Prostate gland (tissue), 2 donors: ENCODE results near the gene PSTPIP1. TPM values are rescaled to one million over a fixed set of nuclear protein-coding genes. Genes with fewer than 3 reads are reported as not detected.

Source experiments
- DNase-seq: peaks from one replicate; pipeline ENCODE4 v3.0.0-alpha.2; 2019; ENCODE audit warnings: low spot score
- H3K27ac ChIP-seq, 2 donors: fragments of 200-600 bp; sonication (generic); 2 replicates each; pipeline ENCODE4 v1.5.1; 2017 to 2019
- H3K27me3 ChIP-seq: fragments of 200-600 bp; sonication (generic); replicated peaks from 2 replicates; pipeline ENCODE4 v1.5.1; 2019; ENCODE audit not compliant: insufficient read depth
- H3K36me3 ChIP-seq, 2 donors: fragments of 200-600 bp; sonication (generic); 1 replicate in 1 of 2; 2 replicates in 1 of 2; pipeline versions ENCODE4 v1.5.1 to v1.8.1; 2017 to 2019
- H3K4me1 ChIP-seq: fragments of 200-600 bp; sonication (generic); replicated peaks from 2 replicates; pipeline ENCODE4 v1.5.1; 2019
- H3K4me3 ChIP-seq, 2 donors: fragments of 200-600 bp; sonication (generic); 2 replicates each; pipeline ENCODE4 v1.5.1; 2017 to 2019
- H3K9me3 ChIP-seq: fragments of 200-600 bp; sonication (generic); 2 replicates; pipeline ENCODE4 v1.5.1; 2017
- POLR2A ChIP-seq: fragments of 450-650 bp; IDR thresholded peaks from one replicate; pipeline ENCODE4 v1.6.1; 2016; ENCODE audit warnings: antibody characterized with exemption, mild to moderate bottlenecking
- POLR2AphosphoS5 ChIP-seq: sonication (generic); formaldehyde crosslinking; IDR thresholded peaks from one replicate; pipeline ENCODE4 v1.6.1; 2017; ENCODE audit warnings: antibody characterized with exemption
- WGBS: methylation state at CpG from one replicate; pipeline ENCODE4 v1.1.5; 2018; 5-methylcytosine and 5-hydroxymethylcytosine counted together
- intact Hi-C: fragments of 100-400 bp; cut with DNase I; formaldehyde crosslinking; loops from one replicate; pipeline ENCODE4 v1.14.2; 2022
- total RNA-seq, 2 donors: library from RNA; depleted of rRNA; stranded (reverse); fragments of >200 nt; gene quantifications; one replicate each; pipeline ENCODE4 v1.1.0, GENCODE V29; 2016
- TF ChIP-seq, protein P1 (sequence below), 4 experiments: fragments of 200-600 bp in 2 of 4; fragments of 450-650 bp in 2 of 4; sonication (generic) in 2 of 4; IDR thresholded peaks; 1 replicate in 3 of 4; 2 replicates in 1 of 4; pipeline ENCODE4 v1.5.1; 2016 to 2019; ENCODE audit warnings: antibody characterized with exemption in 4 of 4, mild to moderate bottlenecking in 2 of 4, moderate library complexity in 2 of 4

The PSTPIP1 gene
- total RNA-seq, 2 donors from 2014 or later = 2.1 to 7.0 TPM

GRCh38 chr15:77030048-77030927 lies 35.4 kb downstream of the PSTPIP1 start:
- no peaks in the 10 kb centered on the region for H3K36me3 ChIP-seq
- DNase-seq = no peak
- 70% methylated on average over 22 of the region's 22 CpGs for WGBS
- H3K9me3 ChIP-seq = no peaks in the 10 kb centered on the region
- intact Hi-C loops = no loop called here
- TF ChIP-seq POLR2A (no peak), POLR2AphosphoS5 (no peak)
- TF ChIP-seq, protein P1, sequence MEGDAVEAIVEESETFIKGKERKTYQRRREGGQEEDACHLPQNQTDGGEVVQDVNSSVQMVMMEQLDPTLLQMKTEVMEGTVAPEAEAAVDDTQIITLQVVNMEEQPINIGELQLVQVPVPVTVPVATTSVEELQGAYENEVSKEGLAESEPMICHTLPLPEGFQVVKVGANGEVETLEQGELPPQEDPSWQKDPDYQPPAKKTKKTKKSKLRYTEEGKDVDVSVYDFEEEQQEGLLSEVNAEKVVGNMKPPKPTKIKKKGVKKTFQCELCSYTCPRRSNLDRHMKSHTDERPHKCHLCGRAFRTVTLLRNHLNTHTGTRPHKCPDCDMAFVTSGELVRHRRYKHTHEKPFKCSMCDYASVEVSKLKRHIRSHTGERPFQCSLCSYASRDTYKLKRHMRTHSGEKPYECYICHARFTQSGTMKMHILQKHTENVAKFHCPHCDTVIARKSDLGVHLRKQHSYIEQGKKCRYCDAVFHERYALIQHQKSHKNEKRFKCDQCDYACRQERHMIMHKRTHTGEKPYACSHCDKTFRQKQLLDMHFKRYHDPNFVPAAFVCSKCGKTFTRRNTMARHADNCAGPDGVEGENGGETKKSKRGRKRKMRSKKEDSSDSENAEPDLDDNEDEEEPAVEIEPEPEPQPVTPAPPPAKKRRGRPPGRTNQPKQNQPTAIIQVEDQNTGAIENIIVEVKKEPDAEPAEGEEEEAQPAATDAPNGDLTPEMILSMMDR (IDR thresholded peaks at IDR 0.05) = no peak
- H3K4me3 ChIP-seq = no peak overlapping the region
- no peak overlapping the region for H3K27ac ChIP-seq
- no peaks in the 10 kb centered on the region for H3K4me1 ChIP-seq
- peaks cover 3% of the 10 kb centered on the region for H3K27me3 ChIP-seq

GRCh38 chr15:77030928-77031375 lies 36.0 kb downstream of the PSTPIP1 start:
- no peak overlapping the region for H3K4me3 ChIP-seq
- no peak overlapping the region for H3K27ac ChIP-seq
- no peaks in the 10 kb centered on the region for H3K9me3 ChIP-seq
- DNase-seq = no peak
- H3K27me3 ChIP-seq = peaks cover 3% of the 10 kb centered on the region
- H3K4me1 ChIP-seq = no peaks in the 10 kb centered on the region
- intact Hi-C loops = no loop called here
- TF ChIP-seq POLR2A = no peak
- TF ChIP-seq POLR2AphosphoS5 = no peak
- TF ChIP-seq, protein P1 (IDR thresholded peaks at IDR 0.05) = no peak
- WGBS = 73% methylated on average over 8 of the region's 10 CpGs
- H3K36me3 ChIP-seq = no peaks in the 10 kb centered on the region

DNA sequence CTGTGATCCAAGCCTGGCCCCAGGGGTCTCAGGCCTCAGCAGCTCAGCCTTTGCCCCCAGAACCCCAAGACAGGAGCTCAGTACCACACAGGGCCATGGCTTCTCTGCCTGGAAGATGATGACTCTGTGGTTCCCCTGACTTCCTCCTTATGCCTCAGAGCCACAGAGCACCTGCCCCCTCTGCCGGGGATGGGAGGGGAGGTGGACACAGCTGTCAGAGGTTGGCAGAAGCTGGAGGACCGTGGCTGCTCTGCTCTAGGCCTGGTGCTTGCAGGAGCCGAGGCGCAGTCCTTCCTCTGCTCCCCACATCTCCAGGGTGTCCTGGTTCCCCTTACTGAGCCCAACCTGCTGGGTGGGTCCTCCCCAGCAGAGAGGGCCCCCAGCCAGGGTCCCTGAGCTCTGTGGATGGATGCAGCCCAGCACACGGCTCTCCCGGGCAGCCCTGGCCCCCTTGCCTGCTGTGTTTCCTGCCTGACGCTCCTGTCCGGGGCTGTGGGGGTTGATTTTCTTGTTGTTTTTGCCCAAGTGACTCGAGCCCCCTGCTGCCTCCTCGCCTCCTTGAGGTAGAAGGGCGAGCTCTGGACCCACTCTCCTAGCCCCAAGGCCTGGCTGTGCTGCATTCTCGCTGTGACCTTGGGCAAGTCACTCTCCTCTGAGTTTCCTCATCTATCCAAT lies 36.6 kb downstream of the PSTPIP1 start:
- H3K27me3 ChIP-seq = peaks cover 3% of the 10 kb centered on the region
- H3K9me3 ChIP-seq = no peaks in the 10 kb centered on the region
- H3K36me3 ChIP-seq = no peaks in the 10 kb centered on the region
- no peak for DNase-seq
- H3K4me1 ChIP-seq = no peaks in the 10 kb centered on the region
- TF ChIP-seq POLR2A (no peak), POLR2AphosphoS5 (no peak)
- TF ChIP-seq, protein P1 (IDR thresholded peaks at IDR 0.05) = no peak
- no peak overlapping the region for H3K4me3 ChIP-seq
- WGBS = 78% methylated on average over 12 of the region's 12 CpGs
- no peak overlapping the region for H3K27ac ChIP-seq
- intact Hi-C loops = no loop called here

DNA sequence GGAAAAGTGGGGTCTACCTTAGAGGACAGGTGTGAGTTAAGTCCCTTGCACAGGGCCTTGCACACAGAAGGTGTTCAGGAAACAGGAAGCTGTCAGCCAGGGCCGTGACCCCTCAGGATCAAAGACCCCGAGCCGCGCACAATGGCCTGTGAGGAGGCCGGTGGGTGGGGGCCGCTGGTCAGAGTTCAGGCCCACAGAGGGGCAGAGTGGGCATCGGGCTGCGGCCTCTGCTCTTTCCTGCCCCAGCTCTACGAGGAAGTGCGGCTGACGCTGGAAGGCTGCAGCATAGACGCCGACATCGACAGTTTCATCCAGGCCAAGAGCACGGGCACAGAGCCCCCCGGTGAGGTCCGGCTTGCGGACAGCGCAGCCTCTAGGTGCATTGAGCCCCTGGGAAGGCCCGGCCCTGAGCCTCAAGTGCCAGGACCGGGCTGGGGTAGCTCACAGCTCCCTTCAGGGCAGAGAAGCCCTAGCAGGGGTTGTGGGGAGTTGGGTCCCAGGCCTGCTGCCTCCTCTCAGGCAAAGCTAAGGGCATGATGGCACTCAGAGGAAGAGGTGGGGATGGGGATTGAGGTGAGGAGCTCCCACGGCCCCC lies 37.2 kb downstream of the PSTPIP1 start:
- H3K27me3 ChIP-seq = peaks cover 3% of the 10 kb centered on the region
- intact Hi-C loops = no loop called here
- H3K4me1 ChIP-seq = no peaks in the 10 kb centered on the region
- H3K27ac ChIP-seq = no peak overlapping the region
- H3K4me3 ChIP-seq = no peak overlapping the region
- no peaks in the 10 kb centered on the region for H3K36me3 ChIP-seq
- WGBS = 82% methylated on average over 19 of the region's 22 CpGs
- DNase-seq = no peak
- no peaks in the 10 kb centered on the region for H3K9me3 ChIP-seq
- TF ChIP-seq, protein P1 (IDR thresholded peaks at IDR 0.05) = no peak
- TF ChIP-seq POLR2A = no peak
- no peak for TF ChIP-seq POLR2AphosphoS5
